HEK293T (cell line): Measurements from ENCODE around the gene ZNRF1.

Source experiments
- BHLHE40 ChIP-seq: fragments of 450-650 bp; IDR thresholded peaks from 2 replicates; pipeline ENCODE4 v1.6.1; 2016; ENCODE audit warnings: mild to moderate bottlenecking, moderate library complexity, borderline replicate concordance
- FOXM1 ChIP-seq: fragments of 450-650 bp; IDR thresholded peaks from 2 replicates; pipeline ENCODE4 v1.6.1; 2017; ENCODE audit warnings: mild to moderate bottlenecking, borderline replicate concordance

GRCh38 chr16:75021410-75021809 lies 22.6 kb downstream of the ZNRF1 start:
- TF ChIP-seq FOXM1 (no peak), BHLHE40 (no peak)
